OCI-LY3 (cell line): ENCODE measurements around the gene C14orf119.

Experiments
- EZH2phosphoT487 ChIP-seq: fragments of 200-600 bp; shearing (Covaris generic); IDR thresholded peaks from 2 replicates; pipeline ENCODE4 v1.6.1; 2018; ENCODE audit warnings: antibody characterized with exemption, mixed run types, low read depth
- TF ChIP-seq, protein P1 (sequence below): fragments of 200-600, 300-600 bp; sonication (generic); IDR thresholded peaks from 2 replicates; pipeline ENCODE4 v1.5.1; 2014; ENCODE audit warnings: antibody characterized with exemption, low read length, low read depth

DNA sequence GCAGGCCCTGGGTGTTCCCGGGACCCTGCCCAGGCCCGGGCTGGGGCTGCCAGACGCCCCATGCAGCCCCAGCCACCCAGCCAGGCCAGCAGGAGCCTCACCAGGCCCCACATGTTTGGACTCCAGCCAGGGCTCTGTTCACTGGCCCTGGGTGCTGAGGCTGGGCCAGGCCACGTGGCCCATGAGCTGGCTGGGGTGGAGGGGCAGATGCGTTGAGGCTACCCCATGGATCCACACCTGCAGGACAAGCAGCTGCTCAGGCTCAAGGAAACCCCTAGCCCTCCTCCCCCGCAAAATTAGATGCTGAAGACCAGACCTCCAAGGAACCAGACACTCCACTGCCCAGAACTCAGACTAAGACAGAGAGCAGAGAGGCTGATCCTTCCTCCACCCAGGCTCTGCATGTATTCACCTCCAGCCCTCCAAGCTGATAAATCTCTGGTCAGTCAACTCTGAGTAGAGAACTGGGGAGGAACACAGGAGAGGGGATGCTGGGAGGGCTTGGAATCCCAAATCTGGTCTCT is 39.6 kb upstream of the C14orf119 start:
- TF ChIP-seq, protein P1, sequence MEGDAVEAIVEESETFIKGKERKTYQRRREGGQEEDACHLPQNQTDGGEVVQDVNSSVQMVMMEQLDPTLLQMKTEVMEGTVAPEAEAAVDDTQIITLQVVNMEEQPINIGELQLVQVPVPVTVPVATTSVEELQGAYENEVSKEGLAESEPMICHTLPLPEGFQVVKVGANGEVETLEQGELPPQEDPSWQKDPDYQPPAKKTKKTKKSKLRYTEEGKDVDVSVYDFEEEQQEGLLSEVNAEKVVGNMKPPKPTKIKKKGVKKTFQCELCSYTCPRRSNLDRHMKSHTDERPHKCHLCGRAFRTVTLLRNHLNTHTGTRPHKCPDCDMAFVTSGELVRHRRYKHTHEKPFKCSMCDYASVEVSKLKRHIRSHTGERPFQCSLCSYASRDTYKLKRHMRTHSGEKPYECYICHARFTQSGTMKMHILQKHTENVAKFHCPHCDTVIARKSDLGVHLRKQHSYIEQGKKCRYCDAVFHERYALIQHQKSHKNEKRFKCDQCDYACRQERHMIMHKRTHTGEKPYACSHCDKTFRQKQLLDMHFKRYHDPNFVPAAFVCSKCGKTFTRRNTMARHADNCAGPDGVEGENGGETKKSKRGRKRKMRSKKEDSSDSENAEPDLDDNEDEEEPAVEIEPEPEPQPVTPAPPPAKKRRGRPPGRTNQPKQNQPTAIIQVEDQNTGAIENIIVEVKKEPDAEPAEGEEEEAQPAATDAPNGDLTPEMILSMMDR: no peak
- TF ChIP-seq EZH2phosphoT487: no peak
